ENCODE data around the gene SULT4A1. TPM values are rescaled to one million over a fixed set of nuclear protein-coding genes. Genes with fewer than 3 reads are reported as not detected.

The SULT4A1 gene
- total and polyA plus RNA-seq, 2 donors (not counting 1 experiment from before 2014, with no cell fraction given) = not detected

- H3K36me3 ChIP-seq (replicated peaks in 1 of 2; ENCODE audit: control extremely low read depth in 1 of 2, control insufficient read depth in 1 of 2, extremely low read depth in 1 of 2, insufficient read depth in 2 of 2, low read length in 1 of 2) = no peaks in the 10 kb centered on the region
- H3K9ac ChIP-seq (ENCODE audit: low read length) = no peak overlapping the region
- H3K4me3 Mint-ChIP-seq = no peak overlapping the region
- no peaks in the 10 kb centered on the region for H3K4me1 ChIP-seq (ENCODE audit: control insufficient read depth in 2 of 2, insufficient read depth in 2 of 2, low read length in 2 of 2)
- H3K4me3 ChIP-seq (ENCODE audit: control extremely low read depth in 1 of 5, extremely low read depth in 1 of 5, insufficient read depth in 1 of 5, low read depth in 2 of 5, low read length in 4 of 5) = no peak overlapping the region
- CTCF ChIA-PET = no interaction called here
- H3K27me3 Mint-ChIP-seq = peaks cover 21% of the 10 kb centered on the region
- no peak overlapping the region for H2AFZ ChIP-seq (ENCODE audit: insufficient read depth, low read depth, low read length, poor library complexity, severe bottlenecking)
- H3K79me2 ChIP-seq (ENCODE audit: control insufficient read depth, insufficient read depth, low read length) = no peaks in the 10 kb centered on the region
- DNase-seq = no peak
- WGBS (ENCODE audit: insufficient coverage) = 84% methylated on average over 14 of the region's 14 CpGs
- no peak for ATAC-seq (ENCODE audit: low read depth)
- H4K20me1 ChIP-seq (ENCODE audit: control insufficient read depth, insufficient read depth, low read length, poor library complexity, severe bottlenecking) = no peaks in the 10 kb centered on the region
- H3K4me1 Mint-ChIP-seq = no peaks in the 10 kb centered on the region
- no peak overlapping the region for H3K27ac ChIP-seq (ENCODE audit: low read length in 2 of 2)
- TF ChIP-seq, protein P1, sequence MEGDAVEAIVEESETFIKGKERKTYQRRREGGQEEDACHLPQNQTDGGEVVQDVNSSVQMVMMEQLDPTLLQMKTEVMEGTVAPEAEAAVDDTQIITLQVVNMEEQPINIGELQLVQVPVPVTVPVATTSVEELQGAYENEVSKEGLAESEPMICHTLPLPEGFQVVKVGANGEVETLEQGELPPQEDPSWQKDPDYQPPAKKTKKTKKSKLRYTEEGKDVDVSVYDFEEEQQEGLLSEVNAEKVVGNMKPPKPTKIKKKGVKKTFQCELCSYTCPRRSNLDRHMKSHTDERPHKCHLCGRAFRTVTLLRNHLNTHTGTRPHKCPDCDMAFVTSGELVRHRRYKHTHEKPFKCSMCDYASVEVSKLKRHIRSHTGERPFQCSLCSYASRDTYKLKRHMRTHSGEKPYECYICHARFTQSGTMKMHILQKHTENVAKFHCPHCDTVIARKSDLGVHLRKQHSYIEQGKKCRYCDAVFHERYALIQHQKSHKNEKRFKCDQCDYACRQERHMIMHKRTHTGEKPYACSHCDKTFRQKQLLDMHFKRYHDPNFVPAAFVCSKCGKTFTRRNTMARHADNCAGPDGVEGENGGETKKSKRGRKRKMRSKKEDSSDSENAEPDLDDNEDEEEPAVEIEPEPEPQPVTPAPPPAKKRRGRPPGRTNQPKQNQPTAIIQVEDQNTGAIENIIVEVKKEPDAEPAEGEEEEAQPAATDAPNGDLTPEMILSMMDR (IDR thresholded peaks at IDR 0.05) = no peak
- no peak for TF ChIP-seq EZH2 (IDR thresholded peaks at IDR 0.05; ENCODE audit: borderline replicate concordance, insufficient read depth, low read depth, low read length, poor library complexity, severe bottlenecking)
- H3K9me3 ChIP-seq (ENCODE audit: control extremely low read depth in 1 of 3, control insufficient read depth in 2 of 3, insufficient read depth in 1 of 3, low read length in 2 of 3) = no peaks in the 10 kb centered on the region
- intact Hi-C loops (cut with micrococcal nuclease) = no loop called here
- H3K9me3 Mint-ChIP-seq (ENCODE audit: insufficient read depth) = no peaks in the 10 kb centered on the region
- H3K4me2 ChIP-seq (replicated peaks; ENCODE audit: low read depth, low read length, poor library complexity, severe bottlenecking) = no peak overlapping the region
- POLR2A ChIA-PET = no interaction called here
- H3K27ac Mint-ChIP-seq = no peak overlapping the region
- peaks cover 0 to 6% (median 0%) of the 10 kb centered on the region in 4 experiments for H3K27me3 ChIP-seq (replicated peaks in 1 of 4; ENCODE audit: control extremely low read depth in 1 of 4, control insufficient read depth in 3 of 4, insufficient read depth in 4 of 4, low read length in 3 of 4)
Measured at GRCh38 chr22:43847376-43848289, 14.7 kb downstream of the SULT4A1 start.

DNA sequence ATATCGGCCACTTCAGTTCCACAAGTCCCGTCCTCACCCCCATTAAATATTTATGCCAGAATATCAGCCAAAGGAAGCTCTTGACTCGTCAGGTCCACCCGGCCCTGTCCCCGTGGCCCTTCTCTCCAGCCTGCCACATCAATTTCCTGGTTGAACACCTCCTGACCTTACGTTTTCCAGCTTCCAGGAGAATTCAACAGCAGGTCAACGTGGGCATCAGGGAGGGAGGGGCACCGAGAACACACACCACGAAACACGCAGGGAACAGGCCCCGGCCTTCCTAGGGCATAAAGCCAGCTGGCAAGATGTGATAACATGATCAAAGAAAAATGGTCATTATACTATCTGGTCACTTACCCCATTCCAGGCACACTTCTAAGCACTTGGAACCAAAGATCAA is 15.3 kb downstream of the SULT4A1 start:
- DNase-seq (no peak), ATAC-seq (ENCODE audit: low read depth) (no peak)
- H3K4me1 Mint-ChIP-seq = no peaks in the 10 kb centered on the region
- Histone ChIP-seq H3K9ac (ENCODE audit: low read length) (no peak overlapping the region), H3K4me2 (replicated peaks; ENCODE audit: low read depth, low read length, poor library complexity, severe bottlenecking) (no peak overlapping the region), H3K36me3 (replicated peaks in 1 of 2; ENCODE audit: control extremely low read depth in 1 of 2, control insufficient read depth in 1 of 2, extremely low read depth in 1 of 2, insufficient read depth in 2 of 2, low read length in 1 of 2) (no peaks in the 10 kb centered on the region), H2AFZ (ENCODE audit: insufficient read depth, low read depth, low read length, poor library complexity, severe bottlenecking) (no peak overlapping the region), H3K79me2 (ENCODE audit: control insufficient read depth, insufficient read depth, low read length) (no peaks in the 10 kb centered on the region), H3K4me1 (ENCODE audit: control insufficient read depth in 2 of 2, insufficient read depth in 2 of 2, low read length in 2 of 2) (no peaks in the 10 kb centered on the region), H3K27ac (ENCODE audit: low read length in 2 of 2) (no peak overlapping the region), H3K27me3 (replicated peaks in 1 of 4; ENCODE audit: control extremely low read depth in 1 of 4, control insufficient read depth in 3 of 4, insufficient read depth in 4 of 4, low read length in 3 of 4) (peaks cover 0 to 2% (median 0%) of the 10 kb centered on the region in 4 experiments), H4K20me1 (ENCODE audit: control insufficient read depth, insufficient read depth, low read length, poor library complexity, severe bottlenecking) (no peaks in the 10 kb centered on the region), H3K4me3 (ENCODE audit: control extremely low read depth in 1 of 5, extremely low read depth in 1 of 5, insufficient read depth in 1 of 5, low read depth in 2 of 5, low read length in 4 of 5) (no peak overlapping the region), H3K9me3 (ENCODE audit: control extremely low read depth in 1 of 3, control insufficient read depth in 2 of 3, insufficient read depth in 1 of 3, low read length in 2 of 3) (no peaks in the 10 kb centered on the region)
- no peak overlapping the region for H3K4me3 Mint-ChIP-seq
- WGBS (ENCODE audit: insufficient coverage) = 90% methylated on average over 8 of the region's 11 CpGs
- TF ChIP-seq, protein P1 (IDR thresholded peaks at IDR 0.05) = no peak
- no peak for TF ChIP-seq EZH2 (IDR thresholded peaks at IDR 0.05; ENCODE audit: borderline replicate concordance, insufficient read depth, low read depth, low read length, poor library complexity, severe bottlenecking)
- intact Hi-C loops (cut with micrococcal nuclease) = no loop called here
- H3K27ac Mint-ChIP-seq = no peak overlapping the region
- no peaks in the 10 kb centered on the region for H3K9me3 Mint-ChIP-seq (ENCODE audit: insufficient read depth)
- POLR2A ChIA-PET = no interaction called here
- CTCF ChIA-PET = no interaction called here
- peaks cover 21% of the 10 kb centered on the region for H3K27me3 Mint-ChIP-seq

All from B cell (primary cell).